NCI-H748 treated with DMSO at 0.1 percent for 48 hours (cell line): ENCODE measurements around the gene TMEM107.
"Not testable (repeated sequence)": the region's sequence is repeated elsewhere in the genome, so short reads cannot be mapped to it uniquely, and the experiment has no call there.

Source experiments
- DNase-seq: peaks from one replicate; lab custom pipeline; 2025; lab: John Stamatoyannopoulos, UW

The TMEM107 gene

DNA sequence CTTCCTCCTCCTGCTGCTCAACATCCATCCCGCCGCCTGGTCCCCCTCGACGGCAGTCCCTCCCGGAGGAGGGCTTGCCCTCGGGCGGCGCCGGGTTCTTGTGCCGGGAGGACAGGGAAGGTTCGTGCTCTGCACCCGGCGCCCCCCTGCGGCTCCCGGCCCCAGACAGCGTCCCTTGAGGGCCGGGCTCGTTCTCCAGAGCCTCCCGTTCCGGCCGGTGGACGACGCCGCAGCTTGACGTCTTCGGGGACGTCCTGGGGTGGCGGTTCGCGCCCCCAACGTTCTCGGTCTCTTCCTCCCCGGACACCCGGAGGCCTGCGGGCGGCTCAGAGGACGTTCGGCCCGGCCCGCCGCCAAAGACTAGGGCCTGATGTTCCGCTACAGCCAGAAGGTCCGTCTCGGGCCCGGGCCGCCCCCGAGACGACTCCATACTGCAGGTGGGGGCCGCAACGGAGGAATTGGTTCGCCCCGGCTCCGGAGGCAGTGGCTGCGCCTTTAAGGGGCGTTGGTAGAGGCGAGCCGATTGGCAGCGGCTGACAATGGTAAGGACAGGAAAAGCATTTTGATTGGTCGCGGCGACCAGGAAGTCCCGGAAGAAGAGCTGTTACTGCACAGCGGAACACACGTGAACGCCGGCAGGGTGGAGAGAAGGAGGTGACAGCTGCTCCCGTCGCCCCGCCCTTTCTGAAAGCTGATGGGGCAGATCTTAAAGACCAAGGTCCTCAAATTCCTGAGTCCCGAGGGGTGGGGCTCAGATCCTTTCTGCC lies 13.7 kb upstream of the TMEM107 start, which contains the start of gene BORCS6:
BORCS6 (minus strand) TSS at position 470 of the 767 bp plus-strand sequence; CDS start at position 430, 40 bp downstream.
- DNase-seq = peak; percentile 98

DNA sequence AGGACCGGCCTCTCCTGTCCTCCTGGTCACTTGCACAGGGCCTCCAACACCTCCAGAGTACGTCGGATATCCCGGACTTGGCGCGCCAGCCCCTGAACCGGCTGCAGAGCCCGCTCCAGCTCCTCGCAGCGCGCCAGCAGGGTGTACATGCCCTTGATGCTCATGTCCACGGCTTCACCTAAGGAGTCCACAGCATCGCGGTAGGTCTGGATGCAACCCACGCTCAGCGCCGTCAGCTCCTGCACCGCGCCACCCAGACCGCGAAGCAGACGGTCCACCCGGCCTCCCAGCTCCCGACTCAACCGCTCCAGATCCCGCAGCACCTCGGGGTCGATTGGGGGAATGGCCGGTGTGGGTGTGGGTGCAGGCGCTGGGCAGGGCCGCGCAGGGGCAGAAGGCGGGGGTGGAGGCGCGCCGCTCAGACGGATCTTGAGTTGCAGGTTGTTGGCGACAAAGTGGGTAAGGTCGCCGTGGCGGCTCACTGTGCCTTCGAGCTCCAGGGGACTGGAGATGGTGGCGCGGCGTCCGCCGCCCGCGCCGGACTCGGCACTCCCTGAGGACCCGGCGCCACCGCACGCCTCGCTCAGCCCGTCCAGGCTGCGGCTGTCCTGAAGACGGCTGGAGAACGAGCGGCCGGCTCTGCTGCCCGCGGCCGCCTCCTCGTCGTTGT lies 13.0 kb upstream of the TMEM107 start:
- no peak for DNase-seq

DNA sequence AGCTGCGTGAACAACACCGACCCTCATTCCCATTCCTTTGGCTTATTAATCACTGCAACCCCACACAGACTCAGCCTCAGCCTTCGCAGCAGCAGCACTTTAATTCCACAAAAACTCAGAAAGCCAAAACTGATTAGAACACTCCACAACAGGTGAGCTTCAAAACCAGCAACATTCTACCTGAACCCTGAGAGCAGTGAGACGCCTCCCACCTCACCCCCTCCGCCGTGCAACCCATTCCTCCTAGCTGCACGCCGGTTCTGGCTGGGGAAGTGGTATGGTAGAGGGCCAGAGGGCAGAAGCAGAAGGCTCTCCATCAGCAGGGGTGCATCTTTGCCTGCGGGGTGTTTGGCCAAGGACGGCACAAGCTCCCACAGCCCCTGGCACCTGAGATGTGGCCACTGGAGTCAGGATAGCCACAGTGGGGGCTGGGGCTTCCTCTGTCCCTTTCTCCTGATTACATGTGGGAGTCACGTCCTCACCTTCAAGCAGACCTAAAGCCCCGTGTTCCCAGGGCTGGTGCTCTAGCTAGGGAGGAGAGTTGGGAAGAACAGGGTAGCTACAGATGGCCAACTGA lies 12.2 kb upstream of the TMEM107 start:
- no peak for DNase-seq

DNA sequence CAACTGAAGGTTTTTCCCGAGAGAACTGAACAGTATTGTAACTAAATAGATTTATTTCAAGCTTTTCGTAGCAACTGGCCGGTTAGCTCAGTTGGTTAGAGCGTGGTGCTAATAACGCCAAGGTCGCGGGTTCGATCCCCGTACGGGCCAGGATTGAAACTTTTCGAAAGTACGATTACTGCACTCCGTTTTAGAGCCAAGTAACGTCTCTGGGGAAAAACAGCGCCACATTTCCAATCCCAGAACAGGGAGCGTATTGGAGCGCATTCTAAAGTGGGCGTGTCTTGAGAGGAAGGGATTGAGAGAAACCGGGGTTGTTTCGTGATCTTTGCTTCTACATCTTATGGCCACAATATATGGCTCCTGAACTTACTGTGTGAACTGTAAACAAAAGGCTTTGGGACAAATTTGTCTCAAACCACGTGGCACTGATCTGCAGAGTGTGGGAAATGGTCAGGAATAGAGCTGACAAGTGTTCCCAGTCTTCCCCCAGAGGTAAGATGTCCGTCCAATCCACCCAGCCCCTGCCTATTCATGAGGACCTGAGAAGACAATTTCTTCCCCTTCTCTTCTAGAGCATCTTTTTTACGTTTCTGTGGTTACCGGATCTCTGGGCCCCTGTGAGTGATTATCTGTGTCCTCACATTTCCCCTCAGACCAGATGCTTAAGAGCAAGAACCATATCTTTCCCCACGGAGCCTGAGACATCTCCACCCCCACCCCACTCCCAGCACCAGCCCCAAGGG lies 11.5 kb upstream of the TMEM107 start:
- DNase-seq = peak; percentile 99

DNA sequence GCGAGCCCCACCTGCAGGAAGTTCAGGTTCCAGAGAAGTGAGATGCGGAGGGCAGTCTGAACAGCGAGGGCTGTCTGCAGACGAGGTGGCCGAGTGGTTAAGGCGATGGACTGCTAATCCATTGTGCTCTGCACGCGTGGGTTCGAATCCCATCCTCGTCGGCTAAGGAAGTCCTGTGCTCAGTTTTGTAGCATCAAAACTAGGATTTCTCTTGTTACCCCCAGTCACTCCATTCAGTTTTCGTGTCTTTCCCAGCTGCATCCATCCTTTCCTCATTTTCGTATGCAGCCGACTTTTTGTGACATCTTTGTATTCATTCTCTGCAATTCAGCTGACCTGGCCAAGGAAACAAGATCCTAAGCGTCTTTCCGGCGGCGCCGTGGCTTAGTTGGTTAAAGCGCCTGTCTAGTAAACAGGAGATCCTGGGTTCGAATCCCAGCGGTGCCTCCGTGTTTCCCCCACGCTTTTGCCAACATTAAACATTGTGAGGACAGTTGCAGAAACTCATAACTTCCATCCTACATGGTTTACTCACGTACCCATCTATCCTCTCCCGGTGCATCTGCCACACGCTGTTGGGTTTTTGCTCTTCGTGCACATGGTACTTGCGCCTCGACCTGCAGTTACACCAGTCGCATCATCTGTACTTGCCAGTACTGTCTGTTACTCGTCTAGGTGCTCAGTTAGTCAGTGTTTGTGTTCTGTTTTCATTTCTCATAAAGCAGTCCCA lies 10.8 kb upstream of the TMEM107 start:
- peak; percentile 100 for DNase-seq

DNA sequence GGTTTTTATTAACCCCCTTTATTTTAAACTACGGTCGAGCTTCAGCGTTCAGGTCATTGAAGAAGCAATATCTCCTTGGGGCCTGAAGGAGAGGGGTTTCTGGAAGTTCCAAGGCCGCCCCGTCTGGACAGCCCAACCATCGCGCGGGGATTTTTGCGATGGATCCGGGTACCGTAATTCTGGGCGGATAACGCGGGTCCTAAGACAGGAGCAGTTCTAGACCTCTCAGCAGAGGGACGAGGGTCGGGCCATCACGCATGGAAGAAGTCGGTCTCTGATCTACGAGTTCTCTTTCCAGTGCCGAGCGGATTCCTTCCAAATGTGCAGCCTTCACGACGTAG lies 10.2 kb upstream of the TMEM107 start:
- DNase-seq = no peak

DNA sequence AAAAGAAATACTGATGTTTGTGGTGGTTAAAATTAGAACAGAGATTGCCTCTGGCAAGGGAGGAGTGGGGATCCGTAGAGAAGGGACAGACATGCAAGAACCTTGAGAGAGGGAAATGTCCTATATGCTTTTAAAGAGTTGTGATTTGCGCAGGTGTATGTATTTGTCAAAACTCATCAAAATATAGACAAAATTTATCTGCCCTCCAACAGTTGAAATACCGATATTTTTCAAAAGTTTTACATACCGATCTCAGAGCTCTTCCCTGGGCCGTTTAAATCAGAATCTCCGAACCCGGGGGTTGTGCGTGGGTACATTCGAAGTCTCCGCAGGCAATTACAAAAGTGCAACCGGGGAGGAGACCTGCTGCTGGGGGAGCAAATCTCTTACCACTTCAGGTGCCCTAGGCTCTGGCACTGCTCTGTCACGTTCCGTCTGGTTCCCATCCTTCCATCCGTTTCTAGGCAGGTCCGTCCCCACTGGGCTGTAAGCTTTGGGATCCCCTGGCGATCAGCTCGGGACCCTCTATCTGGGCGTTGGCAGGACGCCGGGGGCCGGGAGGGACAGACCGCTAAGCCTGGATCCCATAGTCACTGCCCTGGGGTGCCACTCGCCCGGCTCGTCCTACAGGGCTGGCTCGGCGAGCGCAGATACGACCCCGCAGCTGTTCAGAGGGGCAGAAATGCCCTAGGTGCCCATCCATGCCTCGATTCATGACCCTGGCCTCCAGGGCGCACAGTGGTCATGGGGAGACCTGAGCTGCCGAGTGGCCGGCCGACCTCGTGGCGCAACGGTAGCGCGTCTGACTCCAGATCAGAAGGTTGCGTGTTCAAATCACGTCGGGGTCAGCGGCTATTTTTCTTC lies 9.6 kb upstream of the TMEM107 start:
- DNase-seq = peak; percentile 93

DNA sequence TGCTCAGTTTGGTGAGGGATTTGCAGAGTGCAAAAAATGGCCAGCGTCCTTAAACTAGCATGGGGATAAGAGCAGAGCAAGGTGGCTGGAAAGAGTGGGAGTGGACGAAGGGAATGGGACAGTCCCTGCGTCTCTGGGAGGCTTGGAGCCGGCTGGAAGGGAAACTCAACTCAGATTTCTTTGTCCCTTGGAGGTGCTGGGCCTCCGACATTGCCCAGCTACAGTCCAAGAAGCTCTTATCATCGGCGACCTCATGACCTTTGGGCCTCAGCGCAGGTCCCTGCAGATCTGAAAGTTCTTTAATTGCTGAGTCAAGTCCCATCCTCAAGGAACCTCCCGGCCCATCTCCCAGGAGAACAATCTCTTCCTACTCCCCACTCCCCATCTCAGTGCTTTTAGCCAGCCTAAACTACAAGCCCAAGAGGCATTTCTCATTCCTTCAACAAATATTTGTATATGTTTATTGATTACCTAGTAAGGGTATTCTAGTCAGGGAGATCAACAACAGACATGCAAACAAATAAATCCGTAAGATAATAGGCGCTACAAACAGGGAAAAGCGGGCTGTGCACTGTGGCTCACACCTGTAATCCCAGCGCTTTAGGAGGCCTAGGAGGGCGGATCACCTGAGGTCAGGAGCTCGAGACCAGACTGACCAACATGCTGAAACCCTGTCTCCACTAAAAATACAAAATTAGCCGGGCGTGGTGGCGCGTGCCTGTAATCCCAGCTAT lies 985 bp upstream of the TMEM107 start:
- DNase-seq = no peak

DNA sequence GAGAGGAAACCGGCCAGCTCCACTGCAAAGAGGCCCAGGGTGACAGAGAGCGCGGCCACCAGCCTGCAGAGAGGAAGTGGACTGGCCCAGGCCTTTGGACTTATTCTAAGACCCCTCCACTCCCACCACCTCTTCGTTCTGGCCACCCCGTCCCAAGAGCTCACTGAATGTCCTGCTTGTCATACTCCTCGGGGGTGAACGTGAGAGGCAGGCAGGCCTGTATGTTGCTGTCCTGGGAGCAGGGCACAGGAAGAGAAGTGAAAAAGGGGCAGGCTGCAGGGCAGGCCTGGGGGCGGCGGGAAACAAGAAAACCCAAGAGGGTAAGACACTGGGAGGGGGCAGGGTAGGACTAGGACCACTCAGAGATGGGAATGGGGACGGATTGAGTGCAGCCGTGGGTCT lies 384 bp downstream of the TMEM107 start:
- no peak for DNase-seq

DNA sequence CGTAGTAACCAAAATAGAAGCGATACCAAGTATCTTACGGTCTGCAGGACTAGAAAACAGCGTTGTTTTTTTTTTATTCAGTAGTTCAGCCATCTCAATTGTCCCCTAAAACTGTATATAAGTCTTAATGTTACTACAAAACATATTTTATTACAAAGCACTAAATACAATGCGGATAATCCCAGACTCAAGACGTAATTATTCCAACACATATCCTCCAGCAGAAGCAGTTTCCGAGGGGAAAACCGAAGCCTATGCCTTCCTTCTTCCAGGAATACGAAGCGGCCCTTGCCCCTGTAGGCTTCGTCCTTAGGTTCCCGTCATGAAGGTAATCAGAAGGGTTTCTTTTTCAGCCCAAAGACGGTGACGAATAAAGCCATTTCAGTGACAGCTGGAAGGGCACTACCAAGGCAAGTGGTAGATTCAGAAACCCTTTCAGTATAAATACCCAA lies 2.3 kb downstream of the TMEM107 start:
- no peak for DNase-seq

DNA sequence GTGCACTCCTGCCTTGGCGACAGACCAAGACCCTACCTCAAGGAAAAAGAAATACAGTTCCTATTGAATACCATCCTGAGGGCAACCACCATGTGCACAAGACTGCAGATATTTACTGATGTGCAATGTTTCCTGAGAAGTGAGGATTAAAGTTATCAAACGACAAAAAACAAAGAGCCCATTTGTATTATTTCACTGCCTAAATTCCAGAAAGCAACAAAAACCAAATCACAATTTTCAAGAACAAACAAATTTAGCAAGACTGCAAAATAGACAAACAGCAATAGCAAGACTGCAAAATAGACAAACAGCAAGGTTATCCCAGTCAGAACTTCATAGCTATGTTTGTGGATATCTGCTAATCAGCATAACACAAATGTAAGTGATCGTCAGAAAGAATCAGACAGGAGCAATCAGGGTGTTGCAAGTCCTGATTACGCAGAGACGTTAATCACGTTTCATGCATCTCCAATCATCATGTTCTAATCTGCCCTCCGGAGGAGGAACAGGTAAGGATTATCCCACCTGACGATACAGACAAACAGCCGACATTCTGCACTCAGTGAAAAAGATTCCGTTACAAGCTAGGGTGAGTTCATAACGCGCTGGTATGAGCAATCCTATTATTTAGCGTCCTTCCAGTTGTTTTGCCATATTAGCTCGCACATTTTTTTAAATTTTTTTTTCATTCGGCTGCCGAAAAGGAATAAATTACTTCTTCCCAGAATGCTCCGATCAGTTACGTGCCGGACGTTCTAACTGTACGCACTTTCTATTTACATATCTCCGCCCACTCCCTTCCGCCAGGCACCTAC lies 2.9 kb downstream of the TMEM107 start:
- peak; percentile 99 for DNase-seq

DNA sequence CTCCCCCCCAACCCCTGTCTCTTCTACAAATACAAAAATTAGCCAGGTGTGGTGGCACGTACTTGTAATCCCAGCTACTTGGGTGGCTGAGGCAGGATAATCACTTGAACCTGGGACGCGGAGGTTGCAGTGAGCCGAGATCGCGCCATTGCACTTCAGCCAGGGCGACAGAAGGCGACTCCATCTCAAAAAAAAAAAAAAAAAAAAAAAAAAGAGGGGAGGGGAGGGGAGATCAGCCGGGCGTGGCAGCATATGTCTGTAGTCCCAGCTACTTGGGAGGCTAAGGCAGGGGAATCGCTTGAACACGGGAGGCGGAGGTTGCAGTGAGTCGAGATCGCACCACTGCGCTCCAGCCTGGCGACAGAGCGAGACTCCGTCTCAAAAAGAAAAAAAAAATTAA lies 6.0 kb downstream of the TMEM107 start:
- DNase-seq = not testable (repeated sequence)

DNA sequence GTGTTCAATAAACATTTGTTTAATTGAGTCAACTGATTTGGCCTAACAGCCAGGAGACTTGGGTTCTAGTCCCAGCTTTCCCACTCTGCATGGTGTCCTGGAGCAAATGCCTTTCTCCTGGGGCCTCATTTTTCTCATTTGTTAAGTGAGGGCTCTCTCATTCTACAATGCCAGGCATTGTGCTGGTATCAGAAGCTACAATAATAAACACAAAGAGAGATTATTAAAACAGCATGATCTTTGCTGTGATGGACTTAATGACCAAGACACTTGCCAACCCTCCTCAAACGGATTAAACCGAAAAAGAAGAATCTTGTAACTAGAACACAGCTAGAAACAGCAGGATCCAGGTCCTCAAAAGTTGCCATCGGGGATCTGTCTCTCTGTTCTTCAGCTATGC lies 8.7 kb downstream of the TMEM107 start:
- no peak for DNase-seq

DNA sequence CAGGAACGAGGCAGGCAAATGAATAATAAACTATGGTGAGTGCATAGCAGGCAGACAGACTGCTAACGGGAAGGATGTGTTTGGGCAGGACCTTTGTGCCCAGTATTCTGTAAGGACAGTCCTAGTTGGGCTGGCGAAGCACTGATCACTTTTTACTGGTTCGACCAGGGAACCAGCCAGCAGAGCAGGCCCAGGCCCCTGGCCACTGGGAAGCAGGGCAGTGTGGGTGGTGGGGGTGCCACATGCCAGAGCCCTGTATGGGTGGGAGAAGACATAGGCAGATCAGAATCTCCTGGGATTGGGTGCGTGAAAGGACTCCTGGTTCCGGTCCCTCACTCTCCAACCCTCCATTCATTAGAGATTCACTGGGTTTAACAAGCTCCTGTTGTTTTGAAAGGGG lies 9.4 kb downstream of the TMEM107 start:
- no peak for DNase-seq

DNA sequence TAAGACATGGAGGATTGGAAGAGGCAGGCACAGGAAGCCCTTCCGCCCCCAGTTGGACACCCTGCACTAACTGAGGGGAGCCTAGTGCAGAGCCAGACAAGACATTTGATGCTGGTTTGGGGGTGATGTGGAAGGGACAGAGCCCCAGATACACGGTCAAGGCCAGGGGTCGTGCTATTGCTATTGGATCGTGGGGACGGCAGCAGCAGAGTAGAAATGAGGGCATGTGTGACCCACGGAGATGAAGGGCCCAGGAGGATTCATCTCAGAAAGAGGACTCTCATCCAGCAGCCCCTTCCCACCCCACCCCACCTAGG lies 11.4 kb downstream of the TMEM107 start:
- no peak for DNase-seq

DNA sequence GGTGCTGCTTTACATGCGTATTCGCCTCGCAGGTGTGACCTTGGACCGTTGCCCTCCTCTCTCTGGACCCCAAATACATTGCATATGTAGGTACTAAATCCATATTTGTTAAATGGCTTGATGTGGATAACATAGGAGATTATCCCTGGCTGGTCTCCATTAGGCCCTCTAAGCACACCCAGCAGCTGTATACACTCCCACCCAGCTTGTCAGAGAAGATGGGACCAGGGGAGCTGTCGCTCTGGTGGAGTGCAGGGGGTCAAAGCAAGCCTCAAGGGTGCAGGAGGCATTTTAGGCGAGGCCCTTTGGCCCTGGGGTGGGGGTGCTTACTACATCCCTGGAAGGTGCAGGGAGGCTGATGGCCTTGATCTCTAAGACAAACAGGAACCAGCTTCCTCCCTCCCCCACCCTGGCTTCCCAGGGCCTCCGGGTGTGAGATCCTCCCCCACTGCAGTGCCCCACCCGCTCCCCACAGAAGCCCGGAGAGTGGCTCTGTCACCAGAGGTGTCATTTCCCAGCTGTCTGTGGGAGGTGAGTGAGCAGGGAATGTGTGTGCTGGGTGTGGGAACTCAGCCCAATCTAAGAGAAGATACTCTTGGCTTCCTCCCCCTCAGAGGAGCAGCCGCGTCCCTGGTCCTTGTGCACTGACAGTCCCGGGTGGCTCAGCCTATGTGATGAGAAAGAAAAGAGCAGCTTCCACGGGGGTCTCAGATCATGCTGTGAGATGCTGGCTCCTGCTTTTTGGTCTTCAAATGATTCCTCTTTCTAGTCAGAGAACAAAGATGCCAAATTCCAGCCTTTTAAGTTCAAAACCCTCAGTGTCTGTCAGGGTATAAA lies 12.0 kb downstream of the TMEM107 start:
- no peak for DNase-seq

DNA sequence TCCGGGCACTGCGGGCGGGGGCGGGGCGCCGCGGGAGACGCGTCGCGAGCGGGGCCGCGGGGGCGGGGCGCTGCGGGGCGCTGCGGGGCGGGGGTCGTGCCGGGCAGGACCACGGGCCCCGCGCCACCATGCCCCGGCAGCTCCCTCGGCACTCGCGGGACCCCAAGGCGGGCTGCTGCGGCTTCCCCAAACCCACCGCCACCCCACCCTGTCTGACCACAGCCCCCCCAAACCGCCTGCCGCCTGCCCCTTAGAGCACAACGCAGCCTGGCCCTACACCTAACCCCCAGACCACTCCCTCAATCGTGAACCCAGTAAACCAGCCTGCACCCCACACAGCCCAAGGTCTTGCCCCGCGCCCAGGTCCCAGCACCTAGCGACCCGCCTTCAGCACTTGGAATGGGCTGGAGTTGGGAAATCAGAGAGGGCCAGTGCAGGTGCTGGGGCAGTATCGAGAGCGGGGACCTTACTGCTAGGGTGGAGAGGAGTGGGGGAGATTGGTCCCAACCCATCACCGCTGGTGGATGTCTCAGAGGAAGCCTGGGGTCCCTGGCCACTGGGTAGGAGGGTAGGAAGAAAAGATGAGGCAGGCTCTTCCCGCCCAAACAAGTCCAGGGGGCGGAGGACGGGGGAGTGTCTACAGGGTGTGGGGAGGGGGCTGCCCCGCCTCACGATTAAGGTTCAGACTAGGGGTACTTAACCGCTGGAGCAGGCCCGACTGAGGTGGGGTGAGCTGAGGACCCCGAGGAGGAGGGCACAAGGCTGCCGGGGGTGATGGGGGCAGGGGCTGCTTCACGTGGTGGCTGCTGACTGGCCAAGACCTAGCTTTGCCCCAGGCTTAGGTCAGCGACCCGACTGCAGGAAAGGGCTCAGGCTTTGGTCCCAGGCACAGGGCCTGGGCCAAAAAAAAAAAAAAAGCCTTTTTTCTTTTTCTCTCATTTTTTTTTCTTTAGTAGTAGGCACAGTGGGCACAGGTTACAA lies 12.9 kb downstream of the TMEM107 start:
- DNase-seq = no peak
